ENCODE data around the gene RAC2. TPM values are rescaled to one million over a fixed set of nuclear protein-coding genes. Genes with fewer than 3 reads are reported as not detected.

RAC2 gene
- total RNA-seq, 2 experiments from 2014 or later = 834 to 907 TPM

DNA sequence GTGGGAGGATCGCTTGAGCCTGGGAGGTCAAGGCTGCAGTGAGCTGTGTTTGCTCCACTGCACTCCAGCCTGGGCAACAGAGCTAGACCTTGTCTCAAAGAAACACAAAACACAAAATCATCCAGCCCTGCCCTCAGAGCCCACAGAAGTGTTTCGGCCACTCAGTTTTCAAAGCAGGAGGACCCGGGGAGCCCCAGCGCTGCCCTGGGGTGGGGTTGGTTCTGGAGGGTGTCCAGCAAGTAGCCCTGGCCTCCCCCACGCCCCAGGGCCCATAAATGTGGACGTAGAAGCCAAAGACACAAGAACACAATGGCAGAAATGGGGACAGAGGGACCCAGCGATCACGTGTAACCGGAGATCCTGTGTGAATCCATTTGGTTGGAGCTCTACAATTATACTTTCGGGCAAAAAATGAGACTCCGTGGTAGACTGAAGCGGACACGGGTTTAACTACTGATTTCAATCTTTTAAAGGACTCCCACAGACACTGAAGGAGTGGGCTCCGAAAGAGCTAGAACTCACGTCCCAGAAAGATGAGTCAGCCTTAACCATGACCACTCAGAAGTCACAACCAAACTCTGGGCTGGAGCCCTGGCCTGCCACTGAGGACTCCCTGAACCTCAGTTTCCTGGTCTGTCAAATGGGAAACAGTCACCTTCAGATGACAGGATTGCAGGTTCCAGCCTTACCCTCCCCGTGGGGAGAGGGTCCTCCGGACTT, 29.2 kb upstream of the RAC2 start:
- CTCF ChIA-PET = interaction anchor here (0.7 to 4.8 kb wide), 16 partner anchors 9 to 256 kb away, joined by 3 to 27 read pairs (median 3); partner anchors contain the start of genes CYTH4 and RAC2
- Mint-ChIP-seq H3K36me3 (no peaks in the 10 kb centered on the region), H3K9me3 (ENCODE audit: low read depth) (no peaks in the 10 kb centered on the region), H3K27ac (peak overlapping the region; percentile 75), H3K27me3 (peaks cover 2% of the 10 kb centered on the region), H3K4me1 (peaks cover 54% of the 10 kb centered on the region), H3K4me3 (peak overlapping the region; percentile 1)
- ATAC-seq (peak; percentile 93), DNase-seq (peak; percentile 71)

DNA sequence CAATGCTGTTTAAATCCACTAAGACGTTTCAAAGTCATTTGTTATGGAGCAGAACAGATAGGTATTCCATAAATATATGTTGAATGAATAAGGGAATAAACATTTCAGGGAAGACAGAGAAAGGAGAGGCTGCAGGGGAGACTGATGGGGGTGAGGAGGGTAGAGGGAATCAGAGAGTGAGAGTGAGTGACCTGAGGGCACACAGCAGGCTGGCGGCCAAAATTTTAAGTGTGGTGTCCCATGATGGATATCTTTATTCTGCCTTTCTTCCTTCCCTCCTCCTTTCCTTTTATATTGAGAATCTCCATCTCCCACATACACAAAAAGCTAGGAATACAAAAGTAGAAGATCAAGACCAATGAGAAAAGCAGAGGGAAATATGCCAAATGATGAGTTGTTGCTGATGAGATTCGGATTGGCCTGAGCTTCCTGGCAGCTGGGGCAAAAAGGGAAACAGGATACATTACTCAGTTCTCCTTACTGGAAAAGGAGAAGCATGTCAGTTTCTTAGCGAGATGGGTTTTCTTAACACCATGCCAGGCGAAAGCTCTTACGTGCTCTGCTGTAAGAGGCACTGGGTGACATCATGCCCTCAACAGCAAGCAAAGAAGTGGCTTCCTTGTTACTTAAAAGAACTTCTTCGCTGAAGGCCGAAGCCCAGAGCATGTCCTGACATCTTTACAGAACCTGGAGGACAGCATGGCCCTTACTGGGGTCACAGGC, 27.0 kb upstream of the RAC2 start:
- Mint-ChIP-seq H3K9me3 (ENCODE audit: low read depth) (no peaks in the 10 kb centered on the region), H3K27ac (no peak overlapping the region), H3K36me3 (no peaks in the 10 kb centered on the region), H3K4me1 (peaks cover 63% of the 10 kb centered on the region), H3K4me3 (no peak overlapping the region), H3K27me3 (peaks cover 2% of the 10 kb centered on the region)
- CTCF ChIA-PET = interaction anchor here (1.2 to 4.8 kb wide), 6 partner anchors 11 to 157 kb away, joined by 3 to 27 read pairs (median 4); no protein-coding TSS in a partner anchor
- DNase-seq = no peak
- no peak for ATAC-seq

DNA sequence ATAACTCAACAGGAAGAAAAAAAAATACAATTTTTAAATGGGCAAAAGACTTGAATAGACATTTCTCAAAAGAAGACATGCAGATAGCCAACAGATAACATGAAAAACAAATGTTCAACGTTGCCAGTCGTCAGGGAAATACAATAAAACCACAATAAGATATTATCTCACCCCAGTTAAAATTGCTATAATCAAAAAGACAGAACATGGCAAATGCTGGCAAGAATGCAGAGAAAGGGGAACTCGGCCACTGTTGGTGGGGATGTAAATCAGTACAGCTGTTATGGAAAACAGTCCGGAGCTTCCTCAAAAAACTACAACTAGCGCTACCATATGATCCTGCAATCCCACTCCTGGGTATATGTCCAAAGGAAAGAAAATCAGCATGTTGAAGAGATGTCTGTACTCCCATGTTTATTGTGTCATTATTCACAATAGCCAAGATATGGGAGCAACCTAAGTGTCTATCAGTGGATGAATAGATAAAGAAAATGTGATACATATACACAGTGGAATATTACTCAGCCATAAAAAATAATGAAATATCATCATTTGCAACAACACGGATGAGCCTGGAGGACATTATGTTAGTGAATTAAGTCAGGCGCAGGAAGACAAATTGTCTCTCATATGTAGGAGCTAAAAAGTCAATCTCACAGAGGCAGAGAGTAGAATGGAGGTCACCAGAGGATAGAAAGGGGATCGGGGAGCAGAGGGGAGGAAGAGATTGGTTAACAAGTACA, 26.0 kb upstream of the RAC2 start:
- Mint-ChIP-seq H3K4me3 (no peak overlapping the region), H3K27me3 (peaks cover 2% of the 10 kb centered on the region), H3K36me3 (no peaks in the 10 kb centered on the region), H3K9me3 (ENCODE audit: low read depth) (no peaks in the 10 kb centered on the region), H3K4me1 (peaks cover 53% of the 10 kb centered on the region), H3K27ac (no peak overlapping the region)
- CTCF ChIA-PET = interaction anchor here (0.8 to 4.8 kb wide), 13 partner anchors 9 to 161 kb away, joined by 3 to 27 read pairs (median 3); no protein-coding TSS in a partner anchor
- DNase-seq = no peak
- no peak for ATAC-seq

DNA sequence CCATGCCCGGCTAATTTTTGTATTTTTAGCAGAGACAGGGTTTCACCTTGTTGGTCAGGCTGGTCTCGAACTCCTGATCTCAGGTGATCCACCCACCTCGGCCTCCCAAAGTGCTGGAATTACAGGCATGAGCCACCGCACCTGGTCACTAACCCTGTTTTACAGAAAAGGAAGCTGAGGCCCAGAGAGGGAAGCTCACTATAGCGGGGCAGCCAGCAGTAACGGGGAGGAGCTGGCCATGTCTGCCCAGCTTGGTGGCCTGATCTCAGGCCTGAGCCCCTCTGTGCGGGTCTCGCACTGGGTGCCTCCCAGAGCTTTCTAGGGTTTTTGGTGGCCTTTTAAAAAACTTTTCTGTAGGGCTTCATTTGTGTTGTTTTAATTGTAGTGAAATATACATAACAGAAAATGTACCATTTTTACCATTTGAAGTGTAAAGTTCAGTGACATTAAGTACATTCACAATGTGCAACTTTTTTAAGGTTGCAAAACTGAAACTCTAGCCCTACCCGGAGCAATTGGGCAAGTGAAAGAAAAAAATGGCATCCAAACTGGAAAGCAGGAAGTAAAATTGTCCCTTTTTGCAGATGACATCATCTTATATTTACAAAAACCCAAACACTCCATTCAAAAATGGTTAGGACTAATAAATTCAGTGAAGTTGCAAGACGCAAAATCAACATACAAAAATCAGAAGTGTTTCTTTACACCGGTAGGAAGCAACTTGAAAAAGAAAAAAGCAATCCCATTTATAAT, 23.8 kb upstream of the RAC2 start:
- Mint-ChIP-seq H3K36me3 (peaks cover 5% of the 10 kb centered on the region), H3K27me3 (peaks cover 2% of the 10 kb centered on the region), H3K27ac (peak overlapping the region; percentile 92), H3K9me3 (ENCODE audit: low read depth) (peaks cover 4% of the 10 kb centered on the region), H3K4me1 (peaks cover 31% of the 10 kb centered on the region), H3K4me3 (peak overlapping the region; percentile 86)
- ATAC-seq (peak; percentile 32), DNase-seq (no peak)
- CTCF ChIA-PET = interaction anchor here (0.7 to 2.9 kb wide), 32 partner anchors 9 to 336 kb away, joined by 3 to 23 read pairs (median 4); partner anchors contain the start of genes MFNG and RAC2

DNA sequence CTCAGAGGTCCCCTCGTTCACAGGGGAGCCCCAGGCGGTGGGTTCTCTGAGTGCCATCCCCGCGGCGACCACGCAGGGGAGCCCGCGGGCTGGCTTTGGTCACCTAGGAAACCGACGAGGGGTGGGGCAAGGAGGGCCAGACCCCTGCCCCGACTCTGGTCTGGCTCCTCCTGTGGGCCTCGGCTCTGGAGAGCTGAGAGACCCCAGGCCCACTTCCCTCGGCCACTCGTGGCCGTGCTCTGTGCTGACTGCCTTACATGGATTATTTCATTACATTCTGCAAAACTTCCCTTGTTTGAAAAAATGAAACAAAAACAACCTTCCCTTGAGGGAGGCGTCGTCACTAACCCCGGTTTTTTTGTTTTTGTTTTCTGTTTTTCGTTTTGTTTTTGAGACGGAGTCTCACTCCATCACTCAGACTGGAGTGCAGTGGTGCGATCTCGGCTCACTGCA, 23.1 kb upstream of the RAC2 start:
- H3K27me3 Mint-ChIP-seq = peaks cover 4% of the 10 kb centered on the region
- H3K4me3 Mint-ChIP-seq = peak overlapping the region; percentile 86
- CTCF ChIA-PET = interaction anchor here (0.8 to 2.9 kb wide), 29 partner anchors 8 to 300 kb away, joined by 3 to 23 read pairs (median 5); partner anchors contain the start of genes MFNG and RAC2
- peak; percentile 83 for DNase-seq
- H3K9me3 Mint-ChIP-seq (ENCODE audit: low read depth) = peaks cover 4% of the 10 kb centered on the region
- H3K36me3 Mint-ChIP-seq = peaks cover 5% of the 10 kb centered on the region
- peak; percentile 90 for ATAC-seq
- H3K4me1 Mint-ChIP-seq = peaks cover 30% of the 10 kb centered on the region
- peak overlapping the region; percentile 92 for H3K27ac Mint-ChIP-seq

DNA sequence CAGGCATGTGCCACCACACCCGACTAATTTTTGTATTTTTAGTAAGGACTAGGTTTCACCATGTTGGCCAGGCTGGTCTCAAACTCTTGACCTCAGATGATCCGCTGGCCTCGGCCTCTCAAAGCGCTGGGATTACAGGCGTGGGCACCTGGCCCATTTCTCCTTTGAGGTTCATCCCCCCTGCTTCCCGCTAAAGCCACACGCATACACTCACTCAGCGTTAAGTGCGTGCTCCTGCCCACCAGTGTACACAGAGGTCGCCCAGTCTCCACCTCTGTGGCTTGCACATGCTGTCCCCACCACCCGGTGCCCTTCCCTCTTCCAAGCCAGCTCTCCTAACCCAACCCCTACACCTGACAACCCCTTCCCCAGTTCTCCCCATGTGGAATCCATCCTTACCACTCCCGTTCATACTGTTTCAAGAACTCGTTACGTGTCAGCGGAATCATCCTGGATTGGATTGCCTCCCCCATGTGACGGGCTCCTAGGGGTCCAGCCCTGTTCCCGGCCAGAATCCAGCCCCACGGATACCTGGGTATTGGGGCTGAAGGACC, 22.6 kb upstream of the RAC2 start:
- Mint-ChIP-seq H3K27ac (peak overlapping the region; percentile 92), H3K4me3 (peak overlapping the region; percentile 86), H3K36me3 (peaks cover 5% of the 10 kb centered on the region), H3K9me3 (ENCODE audit: low read depth) (peaks cover 4% of the 10 kb centered on the region), H3K27me3 (peaks cover 4% of the 10 kb centered on the region), H3K4me1 (peaks cover 33% of the 10 kb centered on the region)
- DNase-seq (no peak), ATAC-seq (peak; percentile 6)
- CTCF ChIA-PET = interaction anchor here (0.9 to 2.9 kb wide), 15 partner anchors 18 to 206 kb away, joined by 3 to 23 read pairs (median 8); partner anchors contain the start of gene RAC2

DNA sequence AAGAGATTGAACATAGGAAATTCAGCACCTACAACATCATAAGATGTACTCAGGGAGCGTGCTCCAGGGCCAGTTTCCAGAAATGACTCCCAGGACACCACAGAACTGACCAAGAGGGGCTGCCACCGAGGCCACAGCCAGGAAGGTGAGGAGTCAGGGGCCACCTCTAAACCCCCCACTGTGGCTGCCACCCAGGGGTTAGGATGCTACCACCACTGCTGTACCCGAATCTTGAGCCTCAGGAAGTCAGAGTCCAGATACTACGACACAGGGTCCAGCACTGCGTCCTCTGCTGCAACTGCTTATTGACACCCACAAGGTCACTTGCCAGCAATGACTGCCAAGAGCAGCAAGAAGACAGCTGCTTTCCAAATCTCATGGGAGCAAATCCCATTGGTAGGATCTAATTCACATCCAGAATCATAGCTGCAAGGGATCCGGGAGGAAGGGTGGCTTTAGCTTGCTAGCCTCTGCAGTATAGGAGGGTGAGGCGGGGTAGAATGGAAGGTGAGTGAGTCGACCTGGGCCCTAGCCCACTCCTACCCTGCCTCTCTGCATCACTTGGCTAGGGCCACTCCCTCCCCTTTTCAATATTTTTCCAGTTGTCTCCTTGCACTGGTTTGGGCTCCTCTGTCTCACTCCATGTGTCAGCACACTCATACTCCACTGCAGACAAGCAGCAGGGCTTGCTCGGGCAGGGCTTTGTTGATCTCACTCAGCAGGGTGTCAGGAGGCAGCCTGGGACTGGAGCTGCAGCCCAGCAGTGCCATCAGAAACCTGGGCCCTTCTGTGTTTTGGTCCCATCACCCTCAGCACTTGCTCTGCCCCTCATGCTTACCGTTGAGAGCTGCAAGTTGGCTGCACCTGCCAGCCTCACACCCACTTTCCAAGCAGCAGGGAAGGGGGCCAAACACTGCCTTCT, 20.2 kb upstream of the RAC2 start:
- Mint-ChIP-seq H3K27me3 (peaks cover 6% of the 10 kb centered on the region), H3K36me3 (peaks cover 5% of the 10 kb centered on the region), H3K9me3 (ENCODE audit: low read depth) (peaks cover 4% of the 10 kb centered on the region), H3K4me3 (no peak overlapping the region), H3K4me1 (peaks cover 39% of the 10 kb centered on the region), H3K27ac (no peak overlapping the region)
- CTCF ChIA-PET = interaction anchor here (1.0 to 1.7 kb wide), 7 partner anchors 9 to 98 kb away, joined by 3 to 6 read pairs (median 3); partner anchors contain the start of gene CYTH4
- no peak for DNase-seq
- ATAC-seq = no peak

DNA sequence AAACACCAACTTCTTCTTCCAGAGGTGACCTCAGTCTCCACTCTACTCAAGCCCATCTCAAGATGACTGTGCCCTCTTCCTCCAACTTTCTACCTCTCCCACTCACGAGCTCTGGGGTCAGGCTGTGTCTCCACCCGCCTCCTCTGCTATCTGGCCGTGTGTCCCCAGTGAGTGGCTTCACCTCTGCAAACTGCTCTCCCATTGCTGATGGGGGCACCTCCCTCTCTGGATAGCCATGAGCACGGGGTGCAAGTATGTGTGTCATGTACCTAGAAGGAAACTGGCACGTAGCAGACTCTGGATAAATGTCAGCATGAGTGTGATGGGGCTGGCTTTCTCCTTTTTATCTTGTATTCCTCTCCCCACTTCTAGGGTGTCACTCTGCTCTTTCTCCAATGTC, 18.3 kb upstream of the RAC2 start:
- Mint-ChIP-seq H3K4me1 (peaks cover 31% of the 10 kb centered on the region), H3K9me3 (ENCODE audit: low read depth) (peaks cover 4% of the 10 kb centered on the region), H3K27ac (no peak overlapping the region), H3K27me3 (peaks cover 6% of the 10 kb centered on the region), H3K36me3 (peaks cover 5% of the 10 kb centered on the region), H3K4me3 (no peak overlapping the region)
- CTCF ChIA-PET = interaction anchor here (0.8 to 4.6 kb wide), 12 partner anchors 11 to 167 kb away, joined by 3 to 106 read pairs (median 15); partner anchors contain the start of genes CYTH4 and RAC2
- no peak for ATAC-seq
- DNase-seq = no peak

DNA sequence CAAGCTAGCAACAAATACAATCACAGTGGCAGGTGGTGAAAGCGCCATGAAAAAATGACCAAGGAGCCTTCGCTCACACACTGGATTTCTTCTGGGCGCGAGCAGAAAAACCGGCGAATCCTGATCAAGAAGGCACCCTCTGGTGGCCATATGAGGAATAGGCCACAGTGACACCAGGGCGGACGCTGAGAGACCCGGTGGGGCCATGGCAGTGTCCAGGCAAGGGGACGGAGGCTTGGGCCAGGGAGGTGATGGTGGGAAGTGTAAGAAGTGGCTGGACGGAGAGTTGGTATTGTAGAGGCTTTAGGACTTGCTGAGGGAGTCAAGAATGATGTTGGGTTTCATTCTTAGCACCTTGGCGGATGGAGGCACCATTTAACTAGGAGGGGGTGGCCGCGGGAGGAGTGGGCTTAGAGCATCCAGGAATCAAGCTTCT, 16.9 kb upstream of the RAC2 start:
- CTCF ChIA-PET = interaction anchor here (0.7 to 4.6 kb wide), 43 partner anchors 8 to 502 kb away, joined by 3 to 106 read pairs (median 5); partner anchors contain the start of genes CYTH4 and RAC2
- Mint-ChIP-seq H3K4me1 (peaks cover 23% of the 10 kb centered on the region), H3K9me3 (ENCODE audit: low read depth) (peaks cover 4% of the 10 kb centered on the region), H3K27me3 (peaks cover 6% of the 10 kb centered on the region), H3K36me3 (peaks cover 5% of the 10 kb centered on the region), H3K4me3 (no peak overlapping the region), H3K27ac (peak overlapping the region; percentile 42)
- DNase-seq (peak; percentile 75), ATAC-seq (peak; percentile 77)

DNA sequence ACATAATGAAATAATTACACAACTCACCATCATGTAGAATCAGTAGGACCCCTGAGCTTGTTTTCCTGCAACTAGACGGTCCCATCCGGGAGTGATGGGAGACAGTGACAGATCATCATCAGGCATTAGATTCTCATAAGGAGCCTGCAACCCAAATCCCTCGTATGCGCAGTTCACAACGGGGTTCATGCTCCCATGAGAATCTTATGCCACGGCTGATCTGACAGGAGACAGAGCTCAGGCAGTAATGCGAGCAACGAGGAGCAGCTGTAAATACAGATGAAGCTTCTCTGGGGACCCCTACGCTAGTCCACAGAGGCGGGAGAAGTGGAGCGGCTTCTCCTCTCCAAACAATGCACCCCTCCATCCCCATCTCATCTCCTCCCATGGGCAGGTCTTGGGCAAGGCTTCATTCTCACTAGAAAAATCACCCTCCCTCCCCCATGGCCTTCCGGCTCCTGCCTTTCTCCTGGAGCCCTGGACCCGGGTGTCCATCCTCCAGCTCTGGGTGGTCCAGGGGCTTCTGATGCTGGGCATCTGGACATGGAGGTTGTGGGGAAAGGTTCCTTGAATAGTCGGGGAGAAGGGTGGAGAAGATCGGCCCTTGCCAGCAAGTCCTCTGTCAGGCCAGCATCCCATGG, 16.2 kb upstream of the RAC2 start:
- Mint-ChIP-seq H3K36me3 (peaks cover 5% of the 10 kb centered on the region), H3K4me1 (peaks cover 29% of the 10 kb centered on the region), H3K27ac (no peak overlapping the region), H3K27me3 (peaks cover 6% of the 10 kb centered on the region), H3K9me3 (ENCODE audit: low read depth) (peaks cover 4% of the 10 kb centered on the region), H3K4me3 (no peak overlapping the region)
- CTCF ChIA-PET = interaction anchor here (0.8 to 4.6 kb wide), 44 partner anchors 8 to 502 kb away, joined by 3 to 106 read pairs (median 5); partner anchors contain the start of genes CYTH4 and RAC2
- ATAC-seq = no peak
- no peak for DNase-seq

Data from activated CD8-positive, alpha-beta memory T cell treated with anti-CD3 and anti-CD28 coated beads, Interleukin-2, amount 10 ng/mL, durations not matched to agents 7 days and 5 days (primary cell).